Fibroblast of mammary gland (primary cell): ENCODE measurements around the gene IFFO2.

Experiments
- DNase-seq: peaks from one replicate; pipeline ENCODE4 v3.0.0-alpha.2; 2010; ENCODE audit warnings: low read depth
- H3K4me3 ChIP-seq: 2 replicates; pipeline ENCODE4 v1.5.1; 2011; ENCODE audit warnings: low read depth, mild to moderate bottlenecking, low read length, moderate library complexity; ENCODE audit not compliant: control insufficient read depth
- CTCF ChIP-seq: conservative IDR thresholded peaks from 2 replicates; pipeline ENCODE4 v1.5.1; 2011; ENCODE audit warnings: low read depth, low read length, inconsistent platforms; ENCODE audit not compliant: control insufficient read depth, insufficient read depth

Gene IFFO2

GRCh38 chr1:18956193-18957135 is at the start of gene IFFO2:
IFFO2 (minus strand) TSS chr1:18956676; CDS start chr1:18956332, 344 bp downstream.
- peak; percentile 88 for DNase-seq
- H3K4me3 ChIP-seq: peak within 1 kb of the TSS; percentile 66
- no peak for TF ChIP-seq CTCF

GRCh38 chr1:19006000-19006399 is 49.5 kb upstream of the IFFO2 start:
- no peak overlapping the region for H3K4me3 ChIP-seq
- DNase-seq: no peak

GRCh38 chr1:19003371-19004290 is 47.2 kb upstream of the IFFO2 start:
- H3K4me3 ChIP-seq: no peak overlapping the region
- DNase-seq: peak; percentile 67
- TF ChIP-seq CTCF: no peak

More at GRCh38 chr1:19006000-19006399, 49.5 kb upstream of the IFFO2 start:
- TF ChIP-seq CTCF: no peak

- H3K4me3 ChIP-seq: no peak overlapping the region
- TF ChIP-seq CTCF: no peak
- no peak for DNase-seq
Measured at GRCh38 chr1:19000065-19000464, 43.6 kb upstream of the IFFO2 start.

- no peak for TF ChIP-seq CTCF
- H3K4me3 ChIP-seq: no peak overlapping the region
- DNase-seq: peak; percentile 6
Measured at GRCh38 chr1:18999359-18999758, 42.9 kb upstream of the IFFO2 start.

- DNase-seq: no peak
- no peak overlapping the region for H3K4me3 ChIP-seq
- no peak for TF ChIP-seq CTCF
Measured at GRCh38 chr1:18998016-18998724, 41.7 kb upstream of the IFFO2 start.
